H9 (cell line): Measurements from ENCODE around the gene MBD5. TPM values are rescaled to one million over a fixed set of nuclear protein-coding genes. Genes with fewer than 3 reads are reported as not detected.

Experiments used
- DNase-seq: peaks from one replicate; pipeline ENCODE4 v3.0.0-alpha.2; 2017
- H2AFZ ChIP-seq: one replicate; pipeline ENCODE4 v1.6.1; 2013; ENCODE audit warnings: mild to moderate bottlenecking, low read length, control low read depth, moderate library complexity
- H2AK5ac ChIP-seq: 2 replicates; pipeline ENCODE4 v1.6.1; 2013; ENCODE audit warnings: low read length, control low read depth, mixed read lengths; ENCODE audit not compliant: insufficient read length
- H2BK120ac ChIP-seq: one replicate; pipeline ENCODE4 v1.6.1; 2013; ENCODE audit warnings: low read depth, mild to moderate bottlenecking, low read length, control low read depth, inconsistent platforms; ENCODE audit not compliant: poor library complexity, severe bottlenecking
- H2BK12ac ChIP-seq: 2 replicates; pipeline ENCODE4 v1.6.1; 2013; ENCODE audit warnings: low read length, control low read depth, mixed read lengths, low read depth; ENCODE audit not compliant: insufficient read length
- H2BK15ac ChIP-seq: 2 replicates; pipeline ENCODE4 v1.6.1; 2013; ENCODE audit warnings: low read depth, low read length, control low read depth
- H2BK20ac ChIP-seq: one replicate; pipeline ENCODE4 v1.6.1; 2013; ENCODE audit warnings: low read depth, mild to moderate bottlenecking, low read length, control low read depth, inconsistent platforms; ENCODE audit not compliant: poor library complexity, severe bottlenecking
- H2BK5ac ChIP-seq: 2 replicates; pipeline ENCODE4 v1.6.1; 2013; ENCODE audit warnings: low read length, control low read depth, mixed read lengths; ENCODE audit not compliant: insufficient read length
- H3K14ac ChIP-seq: 2 replicates; pipeline ENCODE4 v1.6.1; 2013; ENCODE audit warnings: low read length, control low read depth; ENCODE audit not compliant: insufficient read depth
- H3K18ac ChIP-seq: 2 replicates; pipeline ENCODE4 v1.6.1; 2013; ENCODE audit warnings: low read depth, mild to moderate bottlenecking, mixed read lengths, low read length, control low read depth; ENCODE audit not compliant: insufficient read length
- H3K23ac ChIP-seq: 2 replicates; pipeline ENCODE4 v1.6.1; 2013; ENCODE audit warnings: low read length, control low read depth, mixed read lengths, low read depth; ENCODE audit not compliant: insufficient read length
- H3K23me2 ChIP-seq: 2 replicates; pipeline ENCODE4 v1.6.1; 2013; ENCODE audit warnings: low read depth, mild to moderate bottlenecking, mixed read lengths, low read length, control low read depth; ENCODE audit not compliant: insufficient read length, poor library complexity, severe bottlenecking
- H3K27ac ChIP-seq: 2 replicates; pipeline ENCODE4 v1.5.1; 2013; ENCODE audit warnings: low read length, control low read depth, mixed read lengths, low read depth; ENCODE audit not compliant: insufficient read length
- H3K27me3 ChIP-seq: 2 replicates; pipeline ENCODE4 v1.6.1; 2013; ENCODE audit warnings: low read length, control low read depth, inconsistent platforms; ENCODE audit not compliant: insufficient read depth
- H3K4ac ChIP-seq: 2 replicates; pipeline ENCODE4 v1.6.1; 2013; ENCODE audit warnings: low read depth, mild to moderate bottlenecking, control low read depth, inconsistent platforms, low read length, moderate library complexity
- H3K4me1 ChIP-seq: 2 replicates; pipeline ENCODE4 v1.6.1; 2013; ENCODE audit warnings: low read length, control low read depth, inconsistent platforms; ENCODE audit not compliant: insufficient read depth
- H3K4me2 ChIP-seq: 2 replicates; pipeline ENCODE4 v1.6.1; 2013; ENCODE audit warnings: low read length, control low read depth, mixed read lengths; ENCODE audit not compliant: insufficient read length, insufficient read depth
- H3K56ac ChIP-seq: 2 replicates; pipeline ENCODE4 v1.6.1; 2013; ENCODE audit warnings: low read depth, mild to moderate bottlenecking, mixed read lengths, low read length, control low read depth; ENCODE audit not compliant: insufficient read length
- H3K79me1 ChIP-seq: 2 replicates; pipeline ENCODE4 v1.6.1; 2013; ENCODE audit warnings: low read depth, mild to moderate bottlenecking, moderate library complexity, low read length, control low read depth, inconsistent platforms; ENCODE audit not compliant: insufficient read depth, poor library complexity, severe bottlenecking
- H3K79me2 ChIP-seq: 2 replicates; pipeline ENCODE4 v1.6.1; 2013; ENCODE audit warnings: low read length, control low read depth, inconsistent platforms; ENCODE audit not compliant: insufficient read depth
- H3K9ac ChIP-seq: 2 replicates; pipeline ENCODE4 v1.6.1; 2013; ENCODE audit warnings: low read length, control low read depth, mixed read lengths; ENCODE audit not compliant: insufficient read length; ENCODE audit errors: extremely low read depth
- H3K9me3 ChIP-seq: one replicate; pipeline ENCODE4 v1.6.1; 2013; ENCODE audit warnings: low read depth, low read length, inconsistent platforms; ENCODE audit not compliant: control insufficient read depth
- H3T11ph ChIP-seq: one replicate; pipeline ENCODE4 v1.6.1; 2013; ENCODE audit warnings: mild to moderate bottlenecking, low read length, control low read depth, inconsistent platforms
- H4K20me1 ChIP-seq: one replicate; pipeline ENCODE4 v1.6.1; 2013; ENCODE audit not compliant: control insufficient read depth, insufficient read length, insufficient read depth
- H4K5ac ChIP-seq: 2 replicates; pipeline ENCODE4 v1.6.1; 2013; ENCODE audit warnings: low read depth, mild to moderate bottlenecking, mixed read lengths, low read length, control low read depth; ENCODE audit not compliant: insufficient read length
- H4K8ac ChIP-seq: replicated peaks from 2 replicates; pipeline ENCODE4 v1.6.1; 2013; ENCODE audit warnings: low read length, control low read depth, mixed read lengths, low read depth; ENCODE audit not compliant: insufficient read length
- H4K91ac ChIP-seq: 2 replicates; pipeline ENCODE4 v1.6.1; 2013; ENCODE audit warnings: low read depth, mild to moderate bottlenecking, moderate library complexity, mixed read lengths, low read length, control low read depth; ENCODE audit not compliant: insufficient read length
- H3K27ac Mint-ChIP-seq, 3 experiments: 2 replicates in 2 of 3; 3 replicates in 1 of 3; pipeline ENCODE4 v1.8.0; 2020 to 2021; ENCODE audit warnings: mixed read lengths in 3 of 3, mild to moderate bottlenecking in 1 of 3, moderate library complexity in 1 of 3
- H3K27me3 Mint-ChIP-seq: 2 replicates; pipeline ENCODE4 v1.8.0; 2021; ENCODE audit warnings: low read depth, mild to moderate bottlenecking, moderate library complexity, mixed read lengths
- H3K36me3 Mint-ChIP-seq, 3 experiments: 2 replicates in 2 of 3; 3 replicates in 1 of 3; pipeline ENCODE4 v1.8.0; 2020 to 2021; ENCODE audit warnings: low read depth in 3 of 3, mixed read lengths in 3 of 3; ENCODE audit not compliant: insufficient read depth in 1 of 3
- H3K4me1 Mint-ChIP-seq, 2 experiments: 2 replicates each; pipeline ENCODE4 v1.8.0; 2020; ENCODE audit warnings: mixed read lengths in 2 of 2
- H3K4me3 Mint-ChIP-seq, 2 experiments: 2 replicates in 1 of 2; 3 replicates in 1 of 2; pipeline ENCODE4 v1.8.0; 2020 to 2021; ENCODE audit warnings: mild to moderate bottlenecking in 2 of 2, mixed read lengths in 2 of 2, moderate library complexity in 1 of 2
- H3K9me3 Mint-ChIP-seq, 2 experiments: 2 replicates in 1 of 2; 3 replicates in 1 of 2; pipeline ENCODE4 v1.8.0; 2020; ENCODE audit warnings: mild to moderate bottlenecking in 2 of 2, mixed read lengths in 2 of 2, moderate library complexity in 1 of 2
- CTCF ChIP-seq: fragments of 200-600 bp; sonication (generic); conservative IDR thresholded peaks from 3 replicates; pipeline ENCODE4 v1.8.0; 2021; ENCODE audit warnings: antibody characterized with exemption, mild to moderate bottlenecking
- WGBS: extraction: QIAGEN DNeasy Blood & Tissue Kit; methylation state at CpG from one replicate; pipeline ENCODE4 v1.1.7; 2013; ENCODE audit warnings: missing lambda C conversion rate, low lambda C conversion rate, mixed read lengths; ENCODE audit not compliant: insufficient read length; ENCODE audit errors: extremely low coverage; 5-methylcytosine and 5-hydroxymethylcytosine counted together
- total RNA-seq: library from RNA; stranded (reverse); gene quantifications from 2 replicates; pipeline ENCODE4 v1.2.1, GENCODE V29; 2021

Gene MBD5
- total RNA-seq, 1 experiment from 2014 or later: 23.1 TPM

- no peak overlapping the region for H3K27ac Mint-ChIP-seq
- H3T11ph ChIP-seq: no peak overlapping the region
- no peaks in the 10 kb centered on the region for H3K9me3 ChIP-seq
- no peaks in the 10 kb centered on the region for H3K27me3 Mint-ChIP-seq
- H4K5ac ChIP-seq: no peak overlapping the region
- no peaks in the 10 kb centered on the region for H3K36me3 Mint-ChIP-seq
- H3K56ac ChIP-seq: no peak overlapping the region
- no peaks in the 10 kb centered on the region for H3K27me3 ChIP-seq
- no peaks in the 10 kb centered on the region for H4K20me1 ChIP-seq
- no peak overlapping the region for H4K91ac ChIP-seq
- no peak overlapping the region for H3K9ac ChIP-seq
- H3K4me3 Mint-ChIP-seq: no peak overlapping the region
- no peak overlapping the region for H3K4ac ChIP-seq
- no peak overlapping the region for H2BK15ac ChIP-seq
- H3K79me2 ChIP-seq: no peaks in the 10 kb centered on the region
- H2AK5ac ChIP-seq: no peak overlapping the region
- H2AFZ ChIP-seq: no peak overlapping the region
- no peak for TF ChIP-seq CTCF
- no peak overlapping the region for H3K27ac ChIP-seq
- H3K4me1 ChIP-seq: no peaks in the 10 kb centered on the region
- no peak overlapping the region for H2BK20ac ChIP-seq
- H2BK120ac ChIP-seq: no peak overlapping the region
- no peaks in the 10 kb centered on the region for H3K23me2 ChIP-seq
- no peak overlapping the region for H3K18ac ChIP-seq
- no peak overlapping the region for H3K14ac ChIP-seq
- no peaks in the 10 kb centered on the region; a peak in 1 of 4 replicates for H3K4me1 Mint-ChIP-seq
- no peak overlapping the region for H2BK12ac ChIP-seq
- H3K23ac ChIP-seq: no peak overlapping the region
- no peak for DNase-seq
- no peak overlapping the region for H2BK5ac ChIP-seq
- H3K4me2 ChIP-seq: no peak overlapping the region
- H4K8ac ChIP-seq: no peak overlapping the region
- WGBS: no CpG with 5 or more reads among the region's 1 CpG
- H3K79me1 ChIP-seq: no peaks in the 10 kb centered on the region
- H3K9me3 Mint-ChIP-seq: no peaks in the 10 kb centered on the region
Measured at GRCh38 chr2:148165975-148166374, 145.1 kb downstream of the MBD5 start.
